Stimulated activated CD4-positive, alpha-beta T cell treated with anti-CD3 and anti-CD28 coated beads, TNF-alpha, amount 100 ng/mL, for 4 hours (primary cell): ENCODE data around the gene ILF3.

ENCODE experiments used
- DNase-seq, 3 experiments: peaks; one replicate each; pipeline ENCODE4 v3.0.0-alpha.2; 2020; ENCODE audit warnings: low read depth in 3 of 3

ILF3 gene

DNA sequence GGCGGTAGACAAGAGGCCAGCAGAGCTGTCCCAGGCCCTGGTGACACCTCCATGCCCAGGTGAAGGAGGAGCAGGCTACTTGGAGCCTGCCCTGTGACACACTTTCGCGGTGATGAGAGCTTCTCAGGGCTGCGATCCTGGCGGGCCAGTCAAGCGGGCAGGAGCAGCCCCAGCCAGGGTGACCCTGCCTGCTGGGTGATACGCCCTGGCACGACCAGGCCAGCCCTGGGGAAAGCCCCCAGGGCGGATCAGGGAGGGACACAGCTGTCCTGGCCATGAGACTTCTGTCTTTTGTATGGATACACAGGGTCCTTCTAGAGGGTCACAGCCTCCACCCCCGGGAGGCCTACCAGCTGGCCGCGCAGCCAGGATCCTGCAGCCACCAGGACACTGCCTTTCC lies 76.8 kb downstream of the ILF3 start:
- no peak for DNase-seq

GRCh38 chr19:10735741-10736140 lies 81.6 kb downstream of the ILF3 start:
- no peak for DNase-seq

- no peak for DNase-seq
These were observed 82.0 kb downstream of the ILF3 start for GRCh38 chr19:10736189-10736588.

DNA sequence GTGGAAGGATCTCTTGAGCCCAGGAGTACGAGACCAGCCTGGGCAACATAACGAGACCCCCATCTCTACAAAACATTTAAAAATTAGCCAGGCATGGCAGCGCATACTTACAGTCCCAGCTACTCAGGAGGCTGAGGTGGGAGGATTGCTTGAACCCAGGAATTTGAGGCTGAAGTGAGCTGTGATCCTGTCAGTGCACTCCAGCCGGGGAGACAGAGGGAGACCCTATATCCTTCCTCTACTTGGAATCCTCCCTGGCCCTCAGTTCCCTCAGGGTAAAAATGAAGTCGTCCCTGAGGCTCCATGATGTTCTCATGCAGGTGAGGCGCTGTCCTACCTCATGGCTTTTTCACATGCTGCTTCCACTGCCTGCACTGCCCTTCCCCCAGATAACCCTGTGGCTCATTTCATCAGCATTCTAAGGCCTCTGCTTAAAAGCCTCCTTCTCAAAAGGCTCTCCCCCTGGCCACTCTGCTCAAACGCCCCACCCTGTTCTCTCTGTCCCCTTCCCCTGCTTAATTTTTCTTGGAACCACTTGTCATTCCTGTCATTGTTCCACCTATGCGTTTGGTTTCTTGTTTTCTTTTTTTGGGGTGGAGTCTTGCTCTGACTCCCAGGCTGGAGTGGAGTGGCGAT lies 82.9 kb downstream of the ILF3 start:
- DNase-seq, result no peak

- no peak for DNase-seq
These were observed 83.6 kb downstream of the ILF3 start for GRCh38 chr19:10737722-10738121.

DNA sequence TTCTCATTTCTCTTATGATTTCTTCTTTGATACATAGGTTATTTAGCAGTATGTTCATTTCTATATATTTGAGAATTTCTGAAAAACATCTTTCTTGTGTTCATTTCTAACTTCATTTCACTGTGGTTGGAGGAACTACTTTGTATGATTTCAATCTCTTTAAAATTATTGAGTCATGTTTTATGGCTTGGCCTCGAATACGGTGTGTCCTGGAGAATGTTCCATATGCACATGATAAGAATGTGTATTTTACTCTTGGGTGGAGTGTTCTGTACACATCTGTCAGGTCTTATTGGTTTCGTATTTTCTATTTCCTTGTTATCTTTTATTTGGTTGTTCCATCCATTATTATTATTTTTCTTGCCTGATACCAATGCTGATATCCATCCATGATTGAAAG lies 86.7 kb downstream of the ILF3 start:
- DNase-seq, result no peak
